H1 (cell line): ENCODE measurements around the gene PHF10. TPM values are rescaled to one million over a fixed set of nuclear protein-coding genes. Genes with fewer than 3 reads are reported as not detected.

ENCODE experiments used
- CTCF ChIA-PET: fragments of 300-600 bp; sonication (Branson Sonifier 250); formaldehyde crosslinking; loops from one replicate; lab custom pipeline; 2021; ENCODE audit not compliant: partially characterized antibody; lab: Charles Lee
- POLR2A ChIA-PET: fragments of 300-600 bp; sonication (Branson Sonifier 250); formaldehyde crosslinking; loops from one replicate; lab custom pipeline; 2021; ENCODE audit warnings: inconsistent platforms; ENCODE audit not compliant: partially characterized antibody; lab: Charles Lee
- DNase-seq, 2 experiments: peaks; one replicate each; pipeline versions ENCODE4 v3.0.0 to v3.0.0-alpha.2; 2010 to 2022; ENCODE audit warnings: low spot score in 2 of 2, low read depth in 1 of 2, mixed read lengths in 1 of 2
- FAIRE-seq: peaks from 2 replicates; lab custom pipeline; 2011; peaks lifted over from hg19 to GRCh38; lab: Jason Lieb, UNC
- H2AFZ ChIP-seq: 2 replicates; pipeline ENCODE4 v1.8.1; 2012; ENCODE audit warnings: low read length, inconsistent platforms
- H2AK5ac ChIP-seq: 2 replicates; pipeline ENCODE4 v1.6.1; 2013; ENCODE audit warnings: low read depth, low read length
- H2BK120ac ChIP-seq: replicated peaks from 2 replicates; pipeline ENCODE3; 2013; ENCODE audit warnings: low read depth, low read length, inconsistent platforms
- H2BK12ac ChIP-seq: 2 replicates; pipeline ENCODE4 v1.6.1; 2013; ENCODE audit warnings: low read depth, low read length
- H2BK15ac ChIP-seq: 2 replicates; pipeline ENCODE4 v1.6.1; 2013; ENCODE audit warnings: low read length
- H2BK20ac ChIP-seq: 2 replicates; pipeline ENCODE4 v1.6.1; 2013; ENCODE audit warnings: low read length
- H2BK5ac ChIP-seq: 2 replicates; pipeline ENCODE4 v1.6.1; 2013; ENCODE audit warnings: low read depth, low read length
- H3K14ac ChIP-seq: 2 replicates; pipeline ENCODE4 v1.6.1; 2013; ENCODE audit warnings: inconsistent platforms; ENCODE audit not compliant: insufficient read length
- H3K18ac ChIP-seq: 2 replicates; pipeline ENCODE4 v1.6.1; 2013; ENCODE audit warnings: low read length; ENCODE audit errors: extremely low read depth
- H3K23ac ChIP-seq: 2 replicates; pipeline ENCODE4 v1.6.1; 2013; ENCODE audit warnings: inconsistent platforms; ENCODE audit not compliant: insufficient read length
- H3K23me2 ChIP-seq: 2 replicates; pipeline ENCODE4 v1.6.1; 2013; ENCODE audit warnings: low read depth, low read length
- H3K27ac ChIP-seq: 2 replicates; pipeline ENCODE4 v1.6.1; 2011; ENCODE audit warnings: low read depth, low read length, inconsistent platforms
- H3K27me3 ChIP-seq, 4 experiments: replicated peaks in 1 of 4; 1 replicate in 1 of 4; 2 replicates in 3 of 4; pipeline versions ENCODE4 v1.6.1 to v1.8.1; 2011 to 2013; ENCODE audit warnings: low read length in 3 of 4, mild to moderate bottlenecking in 3 of 4, inconsistent platforms in 2 of 4, mixed read lengths in 2 of 4, moderate library complexity in 1 of 4; ENCODE audit not compliant: control insufficient read depth in 3 of 4, insufficient read depth in 3 of 4; ENCODE audit errors: extremely low read depth in 1 of 4
- H3K36me3 ChIP-seq, 4 experiments: 2 replicates each; pipeline versions ENCODE4 v1.6.1 to v1.8.1; 2011 to 2013; ENCODE audit warnings: mild to moderate bottlenecking in 4 of 4, low read length in 3 of 4, moderate library complexity in 2 of 4, control low read depth in 1 of 4, inconsistent platforms in 1 of 4; ENCODE audit not compliant: insufficient read depth in 4 of 4, control insufficient read depth in 2 of 4
- H3K4ac ChIP-seq: replicated peaks from 2 replicates; pipeline ENCODE3; 2013; ENCODE audit warnings: low read length, low read depth, mixed read lengths, inconsistent platforms; ENCODE audit not compliant: insufficient read length
- H3K4me1 ChIP-seq, 4 experiments: replicated peaks in 1 of 4; 1 replicate in 1 of 4; 2 replicates in 3 of 4; pipeline versions ENCODE4 v1.6.1 to v1.8.1; 2011 to 2013; ENCODE audit warnings: low read length in 3 of 4, inconsistent platforms in 2 of 4, mixed read lengths in 1 of 4; ENCODE audit not compliant: insufficient read depth in 4 of 4, control insufficient read depth in 3 of 4
- H3K4me2 ChIP-seq, 2 experiments: 2 replicates each; pipeline versions ENCODE4 v1.6.1 to v1.8.1; 2011 to 2013; ENCODE audit warnings: low read depth in 2 of 2, low read length in 2 of 2, control low read depth in 1 of 2, inconsistent platforms in 1 of 2, mild to moderate bottlenecking in 1 of 2; ENCODE audit not compliant: insufficient read depth in 1 of 2
- H3K4me3 ChIP-seq, 4 experiments: fragments of 200-600, 300-600 bp in 1 of 4; sonication (generic), shearing (Covaris generic), sonication (Bioruptor Twin) in 1 of 4; 2 replicates each; pipeline versions ENCODE4 v1.5.1 to v1.8.1; 2011 to 2016; ENCODE audit warnings: low read length in 4 of 4, low read depth in 3 of 4, control low read depth in 2 of 4, inconsistent platforms in 2 of 4, mild to moderate bottlenecking in 2 of 4, mixed read lengths in 1 of 4, moderate library complexity in 1 of 4; ENCODE audit not compliant: insufficient read depth in 2 of 4; ENCODE audit errors: extremely low read depth in 1 of 4
- H3K56ac ChIP-seq: replicated peaks from 2 replicates; pipeline ENCODE3; 2013; ENCODE audit warnings: low read depth, mild to moderate bottlenecking, mixed read lengths, low read length, inconsistent platforms; ENCODE audit not compliant: insufficient read length
- H3K79me1 ChIP-seq: 2 replicates; pipeline ENCODE4 v1.6.1; 2013; ENCODE audit warnings: low read depth, low read length, control low read depth
- H3K79me2 ChIP-seq, 2 experiments: 2 replicates each; pipeline versions ENCODE4 v1.6.1 to v1.8.1; 2012 to 2013; ENCODE audit warnings: low read length in 2 of 2, mild to moderate bottlenecking in 2 of 2, inconsistent platforms in 1 of 2; ENCODE audit not compliant: insufficient read depth in 2 of 2, control insufficient read depth in 1 of 2
- H3K9ac ChIP-seq, 4 experiments: replicated peaks in 1 of 4; 1 replicate in 1 of 4; 2 replicates in 3 of 4; pipeline versions ENCODE4 v1.6.1 to v1.8.1; 2011 to 2013; ENCODE audit warnings: low read depth in 3 of 4, low read length in 3 of 4, control low read depth in 2 of 4, mild to moderate bottlenecking in 2 of 4, moderate library complexity in 2 of 4, inconsistent platforms in 1 of 4; ENCODE audit errors: extremely low read depth in 1 of 4
- H3K9me3 ChIP-seq, 2 experiments: 2 replicates each; pipeline versions ENCODE4 v1.6.1 to v1.8.1; 2012 to 2013; ENCODE audit warnings: mild to moderate bottlenecking in 2 of 2, moderate library complexity in 2 of 2, control low read depth in 1 of 2, inconsistent platforms in 1 of 2, low read depth in 1 of 2, low read length in 1 of 2, mixed read lengths in 1 of 2; ENCODE audit not compliant: insufficient read depth in 2 of 2
- H4K20me1 ChIP-seq, 2 experiments: replicated peaks in 1 of 2; 2 replicates each; pipeline versions ENCODE3 to v1.8.1; 2011 to 2013; ENCODE audit warnings: inconsistent platforms in 2 of 2, low read length in 2 of 2, mild to moderate bottlenecking in 1 of 2; ENCODE audit not compliant: insufficient read depth in 2 of 2, control insufficient read depth in 1 of 2
- H4K5ac ChIP-seq: 2 replicates; pipeline ENCODE4 v1.6.1; 2013; ENCODE audit warnings: low read length, low read depth, mixed read lengths, inconsistent platforms; ENCODE audit not compliant: insufficient read length
- H4K8ac ChIP-seq: 2 replicates; pipeline ENCODE4 v1.8.0; 2013; ENCODE audit warnings: mild to moderate bottlenecking, moderate library complexity, low read length, inconsistent platforms; ENCODE audit not compliant: insufficient read depth; ENCODE audit errors: extremely low read depth
- H4K91ac ChIP-seq: replicated peaks from 2 replicates; pipeline ENCODE3; 2013; ENCODE audit warnings: low read length, mixed read lengths, inconsistent platforms; ENCODE audit not compliant: insufficient read length
- ASH2L ChIP-seq: fragments of 200-600, 300-600 bp; sonication (generic); IDR thresholded peaks from one replicate; pipeline ENCODE4 v1.7.1; 2017; ENCODE audit warnings: low read length
- ATF3 ChIP-seq: IDR thresholded peaks from 2 replicates; pipeline ENCODE4 v1.6.1; 2011; ENCODE audit warnings: low read depth, mild to moderate bottlenecking, low read length; ENCODE audit not compliant: insufficient read depth
- E2F6 ChIP-seq: IDR thresholded peaks from 2 replicates; pipeline ENCODE4 v1.6.1; 2012; ENCODE audit warnings: inconsistent platforms
- GABPA ChIP-seq: IDR thresholded peaks from 2 replicates; pipeline ENCODE4 v1.6.1; 2011; ENCODE audit warnings: mild to moderate bottlenecking, low read length, moderate library complexity, borderline replicate concordance; ENCODE audit not compliant: insufficient read depth
- MAX ChIP-seq: IDR thresholded peaks from 2 replicates; pipeline ENCODE4 v1.6.1; 2012; ENCODE audit warnings: inconsistent platforms
- POLR2A ChIP-seq, 2 experiments: IDR thresholded peaks; 1 replicate in 1 of 2; 2 replicates in 1 of 2; pipeline ENCODE4 v1.6.1; 2011; ENCODE audit warnings: low read depth in 2 of 2, low read length in 2 of 2, mild to moderate bottlenecking in 2 of 2; ENCODE audit errors: control extremely low read depth in 1 of 2
- POLR2AphosphoS5 ChIP-seq: IDR thresholded peaks from 2 replicates; pipeline ENCODE4 v1.6.1; 2011; ENCODE audit warnings: low read depth, low read length
- TAF1 ChIP-seq: IDR thresholded peaks from 2 replicates; pipeline ENCODE4 v1.6.1; 2011; ENCODE audit warnings: mild to moderate bottlenecking, low read depth, low read length
- WGBS, 2 experiments: shearing (Covaris generic) in 1 of 2; methylation state at CpG; one replicate each; pipeline versions ENCODE4 v1.1.6 to v1.1.7; 2013 to 2015; ENCODE audit warnings: low lambda C conversion rate in 2 of 2, mixed read lengths in 2 of 2, inconsistent platforms in 1 of 2, low coverage in 1 of 2, missing lambda C conversion rate in 1 of 2; ENCODE audit not compliant: insufficient replicate concordance in 2 of 2, insufficient coverage in 1 of 2, insufficient read length in 1 of 2; ENCODE audit errors: extremely low coverage in 1 of 2, missing lambda C conversion rate in 1 of 2; 5-methylcytosine and 5-hydroxymethylcytosine counted together
- polyA plus RNA-seq, 7 experiments: library from polyadenylated mRNA; depleted of rRNA in 3 of 7; stranded (reverse) in 5 of 7; unstranded in 2 of 7; fragments of >200 nt in 5 of 7; fragments of 200-250 nt in 2 of 7; gene quantifications; 1 replicate in 5 of 7; 2 replicates in 1 of 7; 4 replicates in 1 of 7; pipeline versions ENCODE4 v1.2.1 to v1.2.3, GENCODE V29; 2011 to 2013; ENCODE audit warnings: missing spikeins in 2 of 7, mixed read lengths in 2 of 7
- total RNA-seq: library from RNA; stranded (reverse); fragmentation: NEBNext Ultra II Directional; extraction: Animal tissue kit (Norgen Biotek cat#: 25700); gene quantifications from 2 replicates; pipeline ENCODE4 v1.2.1, GENCODE V29; 2021

The PHF10 gene
- total and polyA plus RNA-seq, 2 of the 8 experiments (the other 6 are each of a cell fraction or from before 2014, with no cell fraction given), result 15.6 to 51.1 TPM

GRCh38 chr6:169722362-169723199 lies 1.7 kb downstream of the PHF10 start:
- Histone ChIP-seq H3K79me1 (peaks cover 3% of the 10 kb centered on the region; the same call in 1 of the 2 replicates), H3K18ac (no peak overlapping the region), H3K4me2 (peak overlapping the region; percentile 92 to 97), H3K14ac (no peak overlapping the region), H2BK15ac (no peak overlapping the region), H3K9me3 (no peaks in the 10 kb centered on the region), H3K4me1 (peaks cover 0 to 9% (median 4%) of the 10 kb centered on the region in 4 experiments; a peak in 5 of 7 replicates), H3K23ac (no peak overlapping the region), H4K5ac (no peak overlapping the region), H3K4ac (no peak overlapping the region), H3K23me2 (peaks cover 15% of the 10 kb centered on the region), H3K36me3 (peaks cover 0 to 16% (median 0%) of the 10 kb centered on the region in 4 experiments; a peak in 2 of 8 replicates), H4K8ac (peak overlapping the region; percentile 37; the same call in 1 of the 2 replicates), H2BK20ac (no peak overlapping the region), H2AK5ac (no peak overlapping the region), H3K9ac (peak overlapping the region; percentile 26 to 81 (median 44); a peak in 6 of 7 replicates), H3K27ac (no peak overlapping the region), H2BK120ac (no peak overlapping the region), H2AFZ (no peak overlapping the region), H4K91ac (no peak overlapping the region), H3K4me3 (peak overlapping the region; percentile 76 to 78 (median 76)), H2BK5ac (no peak overlapping the region), H3K27me3 (peaks cover 0 to 2% (median under 1%) of the 10 kb centered on the region in 4 experiments; a peak in 1 of 7 replicates), H3K56ac (no peak overlapping the region), H3K79me2 (peaks cover 0 to 54% of the 10 kb centered on the region in 2 experiments; a peak in 2 of 4 replicates), H4K20me1 (peaks cover 1 to 13% of the 10 kb centered on the region in 2 experiments), H2BK12ac (no peak overlapping the region)
- ChIA-PET CTCF (interaction anchor here (0.7 to 1.5 kb wide), 3 partner anchors 12 to 27 kb away, joined by 3 to 6 read pairs (median 3); no protein-coding TSS in a partner anchor), POLR2A (interaction anchor here (0.7 to 5.9 kb wide), 9 partner anchors 11 to 470 kb away, joined by 3 to 58 read pairs (median 4); partner anchors contain the start of genes C6orf120, DYNLT2, ERMARD and WDR27)
- 16% methylated on average over 22 of the region's 22 CpGs; no CpG with 5 or more reads in 1 of the 2 experiments for WGBS, 2 experiments
- FAIRE-seq, result no peak
- peak; percentile 5 for TF ChIP-seq ASH2L
- peak in 1 of 2 experiments; percentile 55; a peak in 1 of 3 replicates for TF ChIP-seq POLR2A (IDR thresholded peaks at IDR 0.05; ENCODE audit: control extremely low read depth in 1 of 2, low read depth in 2 of 2, low read length in 2 of 2)
- peak; percentile 51; the same call in 1 of the 2 replicates for TF ChIP-seq POLR2AphosphoS5
- peak; percentile 51; the same call in 1 of the 2 replicates for TF ChIP-seq TAF1
- peak; percentile 71 for TF ChIP-seq MAX
- TF ChIP-seq E2F6, result peak; percentile 64
- TF ChIP-seq ATF3, result no peak
- TF ChIP-seq GABPA, result no peak
- DNase-seq, result peak in 1 of 2 experiments; percentile 50
